HepG2 (cell line): Measurements from ENCODE around the gene ITGB3. TPM values are rescaled to one million over a fixed set of nuclear protein-coding genes. Genes with fewer than 3 reads are reported as not detected.
A peak's percentile ranks its signal among the peaks of the same experiment; 100 is the strongest.

Experiments used
- ATF5 ChIP-seq: sonication (generic); formaldehyde crosslinking; IDR thresholded peaks from 2 replicates; pipeline ENCODE4 v1.4.0; 2020; ENCODE audit warnings: mild to moderate bottlenecking, low read depth, missing genetic modification reagents
- CCAR2 ChIP-seq: fragments of 200-400 bp; formaldehyde crosslinking; optimal IDR thresholded peaks from 2 replicates; pipeline ENCODE3; 2018; ENCODE audit warnings: low read depth, mild to moderate bottlenecking, low read length, moderate library complexity
- CCDC6 ChIP-seq: sonication (generic); formaldehyde crosslinking; IDR thresholded peaks from 2 replicates; pipeline ENCODE4 v1.8.1; 2022; ENCODE audit warnings: mild to moderate bottlenecking, missing genetic modification reagents, moderate library complexity
- E2F5 ChIP-seq: sonication (generic); formaldehyde crosslinking; conservative IDR thresholded peaks from 2 replicates; pipeline ENCODE4 v1.4.0; 2020; ENCODE audit warnings: missing genetic modification reagents
- GTF2F1 ChIP-seq: fragments of 150-350 bp; IDR thresholded peaks from 2 replicates; pipeline ENCODE4 v1.6.1; 2014; ENCODE audit warnings: low read length
- LCORL ChIP-seq, 2 experiments: fragments of 450-650 bp in 1 of 2; sonication (generic) in 1 of 2; formaldehyde crosslinking in 1 of 2; IDR thresholded peaks; 2 replicates each; pipeline versions ENCODE4 v1.5.0 to v1.6.1; 2017 to 2020; ENCODE audit warnings: antibody characterized with exemption in 1 of 2, missing genetic modification reagents in 1 of 2
- NR2C2 ChIP-seq: sonication (generic); formaldehyde crosslinking; IDR thresholded peaks from 2 replicates; pipeline ENCODE4 v1.4.0; 2020; ENCODE audit warnings: missing genetic modification reagents, mild to moderate bottlenecking, moderate library complexity, borderline replicate concordance
- PHF8 ChIP-seq: sonication (generic); formaldehyde crosslinking; IDR thresholded peaks from 2 replicates; pipeline ENCODE4 v1.5.0; 2020; ENCODE audit warnings: missing genetic modification reagents
- RORA ChIP-seq: sonication (generic); formaldehyde crosslinking; IDR thresholded peaks from 2 replicates; pipeline ENCODE4 v1.5.0; 2020; ENCODE audit warnings: mild to moderate bottlenecking, missing genetic modification reagents, moderate library complexity
- SMAD9 ChIP-seq: sonication (generic); formaldehyde crosslinking; IDR thresholded peaks from 2 replicates; pipeline ENCODE4 v1.5.1; 2020; ENCODE audit warnings: mild to moderate bottlenecking, missing genetic modification reagents
- SOX5 ChIP-seq: IDR thresholded peaks from 2 replicates; pipeline ENCODE4 v1.6.1; 2016; ENCODE audit warnings: borderline replicate concordance
- SP5 ChIP-seq: IDR thresholded peaks from 2 replicates; pipeline ENCODE4 v1.6.1; 2016; ENCODE audit warnings: low read depth, borderline replicate concordance
- ZNF296 ChIP-seq: sonication (generic); formaldehyde crosslinking; conservative IDR thresholded peaks from 2 replicates; pipeline ENCODE4 v1.5.0; 2020; ENCODE audit warnings: mild to moderate bottlenecking, missing genetic modification reagents
- ZNF33A ChIP-seq: sonication (generic); formaldehyde crosslinking; IDR thresholded peaks from 2 replicates; pipeline ENCODE4 v1.5.1; 2020; ENCODE audit warnings: missing genetic modification reagents, mild to moderate bottlenecking, moderate library complexity, borderline replicate concordance
- ZNF484 ChIP-seq: sonication (generic); formaldehyde crosslinking; IDR thresholded peaks from 2 replicates; pipeline ENCODE4 v1.5.1; 2020; ENCODE audit warnings: mild to moderate bottlenecking, low read depth, missing genetic modification reagents, borderline replicate concordance
- ZNF547 ChIP-seq: sonication (generic); formaldehyde crosslinking; IDR thresholded peaks from 2 replicates; pipeline ENCODE4 v1.5.1; 2020; ENCODE audit warnings: mild to moderate bottlenecking, missing genetic modification reagents
- ZNF672 ChIP-seq: sonication (generic); formaldehyde crosslinking; IDR thresholded peaks from 2 replicates; pipeline ENCODE4 v1.8.1; 2022; ENCODE audit warnings: missing genetic modification reagents
- ZNF816 ChIP-seq: sonication (generic); formaldehyde crosslinking; IDR thresholded peaks from 2 replicates; pipeline ENCODE4 v1.8.0; 2022; ENCODE audit warnings: missing genetic modification reagents, mild to moderate bottlenecking, borderline replicate concordance
- ZNF83 ChIP-seq: sonication (generic); formaldehyde crosslinking; IDR thresholded peaks from 2 replicates; pipeline ENCODE4 v1.4.0; 2020; ENCODE audit warnings: missing genetic modification reagents, mild to moderate bottlenecking, borderline replicate concordance
- polyA plus RNA-seq, 8 experiments: library from polyadenylated mRNA; depleted of rRNA in 3 of 8; stranded (reverse) in 7 of 8; unstranded in 1 of 8; fragments of >200 nt; fragmentation: Illumina TruSeq in 4 of 8; extraction: Trizol in 4 of 8; gene quantifications; 2 replicates each; pipeline versions ENCODE4 v1.2.1 to v1.2.3, GENCODE V29; 2011 to 2016; ENCODE audit warnings: low read depth in 4 of 8, missing spikeins in 1 of 8, mixed read lengths in 1 of 8; ENCODE audit not compliant: insufficient read depth in 1 of 8
- total RNA-seq, 5 experiments: library from RNA; depleted of rRNA; stranded (reverse); fragments of >200 nt; fragmentation: Illumina TruSeq; extraction: Trizol; gene quantifications; 2 replicates each; pipeline ENCODE4 v1.2.3, GENCODE V29; 2016; ENCODE audit warnings: low read depth in 1 of 5
- TF ChIP-seq, protein P1 (sequence below): sonication (generic); formaldehyde crosslinking; IDR thresholded peaks from 2 replicates; pipeline ENCODE4 v1.8.1; 2023; ENCODE audit warnings: mild to moderate bottlenecking, missing genetic modification reagents, borderline replicate concordance
- TF ChIP-seq, protein P2 (sequence below): sonication (generic); formaldehyde crosslinking; IDR thresholded peaks from 2 replicates; pipeline ENCODE4 v1.9.0; 2022; ENCODE audit warnings: missing genetic modification reagents, mild to moderate bottlenecking, borderline replicate concordance
- TF ChIP-seq, protein P3 (sequence below): sonication (generic); formaldehyde crosslinking; IDR thresholded peaks from 2 replicates; pipeline ENCODE4 v1.4.0; 2020; ENCODE audit warnings: missing genetic modification reagents, borderline replicate concordance
- TF ChIP-seq, protein P4 (sequence below): sonication (generic); formaldehyde crosslinking; IDR thresholded peaks from 2 replicates; pipeline ENCODE4 v1.4.0; 2020; ENCODE audit warnings: missing genetic modification reagents

The ITGB3 gene
- total and polyA plus RNA-seq, 2 of the 13 experiments (the other 11 are each of a cell fraction or from before 2014, with no cell fraction given): 0.09 to 0.31 TPM

DNA sequence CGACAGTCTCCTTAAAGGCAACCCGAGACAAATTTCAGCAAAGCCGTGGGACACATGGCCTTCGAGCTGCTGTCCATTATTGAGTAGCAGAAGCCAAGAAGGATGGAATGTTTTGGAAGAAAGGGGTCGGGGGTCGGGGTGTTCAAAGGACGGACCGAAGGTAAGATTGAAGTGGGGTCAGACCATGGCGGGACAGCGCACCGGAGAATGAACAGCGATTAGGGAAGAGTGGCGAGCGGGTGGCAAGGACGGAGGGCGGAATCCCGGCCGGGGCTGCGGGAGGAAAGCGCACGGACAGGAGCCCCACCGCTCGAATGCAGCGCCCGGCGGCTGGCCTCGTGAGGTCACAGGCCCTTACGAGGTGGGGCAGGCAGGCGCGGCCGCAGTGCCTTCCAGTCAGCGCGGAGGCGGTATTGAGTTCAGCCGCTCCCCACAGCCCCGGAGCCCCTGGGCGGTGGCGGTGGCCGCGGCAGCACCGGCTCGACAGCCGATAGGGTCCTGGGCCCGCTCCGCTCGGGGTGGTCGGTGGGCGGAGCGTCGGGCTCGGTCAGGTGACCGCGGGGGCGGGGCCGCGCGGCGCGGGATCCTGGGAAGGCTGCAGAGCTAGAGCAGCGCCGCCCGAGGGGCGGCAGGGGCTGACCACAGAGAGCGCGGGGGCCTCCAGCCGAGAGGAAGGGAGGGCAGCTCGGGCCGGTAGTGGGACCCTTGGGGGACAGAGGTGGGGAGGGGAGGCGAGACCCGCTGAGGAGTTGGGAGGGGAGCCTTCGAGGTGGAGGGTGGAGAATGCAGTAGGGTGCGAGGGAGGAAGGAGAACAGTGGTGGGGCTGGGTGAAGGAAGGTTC lies 70.0 kb downstream of the ITGB3 start, which contains the start of gene EFCAB13 (continued):
- TF ChIP-seq ZNF33A (CRISPR knock-in tag) (peak; percentile 32; the same call in 1 of the 2 replicates), ATF5 (CRISPR knock-in tag) (0 out of 2 replicates have a peak, but pooled peaks have one; percentile 48), GTF2F1 (no peak), ZNF484 (CRISPR knock-in tag) (peak; percentile 45; the same call in 1 of the 2 replicates), PHF8 (CRISPR knock-in tag) (peak; percentile 77), ZNF672 (peak; percentile 87; the same call in 1 of the 2 replicates), ZNF83 (CRISPR knock-in tag) (0 out of 2 replicates have a peak, but pooled peaks have one; percentile 87), SP5 (peak; percentile 78; the same call in 1 of the 2 replicates), CCDC6 (CRISPR knock-in tag) (peak; percentile 90), NR2C2 (CRISPR knock-in tag) (peak; percentile 76), ZNF296 (CRISPR knock-in tag) (peak; percentile 92; the same call in 1 of the 2 replicates), SMAD9 (CRISPR knock-in tag) (peak; percentile 95), ZNF547 (CRISPR knock-in tag) (peak; percentile 99), ZNF816 (CRISPR knock-in tag) (peak; percentile 87; the same call in 1 of the 2 replicates), SOX5 (CRISPR knock-in tag) (peak; percentile 61; the same call in 1 of the 2 replicates), E2F5 (CRISPR knock-in tag) (peak; percentile 84; the same call in 1 of the 2 replicates), RORA (CRISPR knock-in tag) (no peak), LCORL (IDR thresholded peaks at IDR 0.05) (no peak), LCORL (CRISPR knock-in tag; IDR thresholded peaks at IDR 0.05) (peak; percentile 77), CCAR2 (no peak)
- TF ChIP-seq, protein P1, sequence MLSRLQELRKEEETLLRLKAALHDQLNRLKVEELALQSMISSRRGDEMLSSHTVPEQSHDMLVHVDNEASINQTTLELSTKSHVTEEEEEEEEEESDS (CRISPR knock-in tag): peak; percentile 93; the same call in 1 of the 2 replicates
- TF ChIP-seq, protein P2, sequence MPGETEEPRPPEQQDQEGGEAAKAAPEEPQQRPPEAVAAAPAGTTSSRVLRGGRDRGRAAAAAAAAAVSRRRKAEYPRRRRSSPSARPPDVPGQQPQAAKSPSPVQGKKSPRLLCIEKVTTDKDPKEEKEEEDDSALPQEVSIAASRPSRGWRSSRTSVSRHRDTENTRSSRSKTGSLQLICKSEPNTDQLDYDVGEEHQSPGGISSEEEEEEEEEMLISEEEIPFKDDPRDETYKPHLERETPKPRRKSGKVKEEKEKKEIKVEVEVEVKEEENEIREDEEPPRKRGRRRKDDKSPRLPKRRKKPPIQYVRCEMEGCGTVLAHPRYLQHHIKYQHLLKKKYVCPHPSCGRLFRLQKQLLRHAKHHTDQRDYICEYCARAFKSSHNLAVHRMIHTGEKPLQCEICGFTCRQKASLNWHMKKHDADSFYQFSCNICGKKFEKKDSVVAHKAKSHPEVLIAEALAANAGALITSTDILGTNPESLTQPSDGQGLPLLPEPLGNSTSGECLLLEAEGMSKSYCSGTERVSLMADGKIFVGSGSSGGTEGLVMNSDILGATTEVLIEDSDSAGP (CRISPR knock-in tag): peak; percentile 97
- TF ChIP-seq, protein P3, sequence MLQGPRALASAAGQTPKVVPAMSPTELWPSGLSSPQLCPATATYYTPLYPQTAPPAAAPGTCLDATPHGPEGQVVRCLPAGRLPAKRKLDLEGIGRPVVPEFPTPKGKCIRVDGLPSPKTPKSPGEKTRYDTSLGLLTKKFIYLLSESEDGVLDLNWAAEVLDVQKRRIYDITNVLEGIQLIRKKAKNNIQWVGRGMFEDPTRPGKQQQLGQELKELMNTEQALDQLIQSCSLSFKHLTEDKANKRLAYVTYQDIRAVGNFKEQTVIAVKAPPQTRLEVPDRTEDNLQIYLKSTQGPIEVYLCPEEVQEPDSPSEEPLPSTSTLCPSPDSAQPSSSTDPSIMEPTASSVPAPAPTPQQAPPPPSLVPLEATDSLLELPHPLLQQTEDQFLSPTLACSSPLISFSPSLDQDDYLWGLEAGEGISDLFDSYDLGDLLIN (CRISPR knock-in tag): no peak; the same call in 1 of the 2 replicates
- TF ChIP-seq, protein P4, sequence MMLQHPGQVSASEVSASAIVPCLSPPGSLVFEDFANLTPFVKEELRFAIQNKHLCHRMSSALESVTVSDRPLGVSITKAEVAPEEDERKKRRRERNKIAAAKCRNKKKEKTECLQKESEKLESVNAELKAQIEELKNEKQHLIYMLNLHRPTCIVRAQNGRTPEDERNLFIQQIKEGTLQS (CRISPR knock-in tag): peak; percentile 70
